NCI-H82 (cell line): ENCODE measurements around the gene CITED4.
"Not testable (repeated sequence)": the region's sequence is repeated elsewhere in the genome, so short reads cannot be mapped to it uniquely, and the experiment has no call there.

Experiments
- DNase-seq: peaks from one replicate; lab custom pipeline; 2025; lab: John Stamatoyannopoulos, UW

CITED4 gene, protein sequence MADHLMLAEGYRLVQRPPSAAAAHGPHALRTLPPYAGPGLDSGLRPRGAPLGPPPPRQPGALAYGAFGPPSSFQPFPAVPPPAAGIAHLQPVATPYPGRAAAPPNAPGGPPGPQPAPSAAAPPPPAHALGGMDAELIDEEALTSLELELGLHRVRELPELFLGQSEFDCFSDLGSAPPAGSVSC

GRCh38 chr1:40862008-40862863 lies at the start of gene CITED4:
CITED4 (minus strand) TSS chr1:40862363; CDS start chr1:40862127, 236 bp downstream.
- peak; percentile 97 for DNase-seq

DNA sequence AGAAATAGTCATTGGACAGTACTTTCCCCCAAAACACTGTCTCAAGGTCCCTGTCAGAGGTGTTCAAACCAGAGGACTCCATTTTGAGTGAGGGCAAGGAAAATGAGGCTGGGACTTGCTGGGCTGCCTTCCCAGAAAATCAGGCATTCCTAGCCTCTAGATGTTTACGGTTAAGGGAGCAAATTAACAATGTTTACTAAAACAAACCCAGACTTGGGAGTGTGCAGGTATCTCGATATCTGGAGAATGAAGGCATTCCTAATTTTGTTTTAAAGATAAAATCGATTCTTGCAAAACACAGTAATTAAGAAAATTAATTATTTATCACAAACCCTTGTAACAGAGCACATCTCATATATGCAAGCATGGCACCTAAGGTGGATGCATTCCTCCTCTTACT lies 48.9 kb upstream of the CITED4 start:
- DNase-seq = no peak

DNA sequence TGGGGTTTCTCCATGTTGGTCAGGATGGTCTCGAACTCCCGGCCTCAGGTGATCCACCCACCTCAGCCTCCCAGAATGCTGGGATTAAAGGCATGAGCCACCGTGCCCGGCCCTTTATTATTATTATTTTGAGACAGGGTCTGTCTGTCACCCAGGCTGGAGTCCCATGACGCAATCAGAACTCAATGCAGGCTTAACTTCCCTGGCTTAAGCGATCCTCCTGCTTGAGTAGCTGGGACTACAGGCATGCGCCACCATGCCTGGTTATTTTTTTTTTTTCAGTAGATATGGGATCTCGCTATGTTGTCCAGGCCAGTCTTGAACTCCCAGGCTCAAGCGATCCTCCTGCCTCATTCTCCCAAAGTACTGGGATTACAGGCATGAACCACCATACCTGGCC lies 47.1 kb upstream of the CITED4 start:
- no peak for DNase-seq

GRCh38 chr1:40908350-40908749 lies 46.2 kb upstream of the CITED4 start:
- no peak for DNase-seq

GRCh38 chr1:40907899-40908298 lies 45.7 kb upstream of the CITED4 start:
- DNase-seq = no peak

DNA sequence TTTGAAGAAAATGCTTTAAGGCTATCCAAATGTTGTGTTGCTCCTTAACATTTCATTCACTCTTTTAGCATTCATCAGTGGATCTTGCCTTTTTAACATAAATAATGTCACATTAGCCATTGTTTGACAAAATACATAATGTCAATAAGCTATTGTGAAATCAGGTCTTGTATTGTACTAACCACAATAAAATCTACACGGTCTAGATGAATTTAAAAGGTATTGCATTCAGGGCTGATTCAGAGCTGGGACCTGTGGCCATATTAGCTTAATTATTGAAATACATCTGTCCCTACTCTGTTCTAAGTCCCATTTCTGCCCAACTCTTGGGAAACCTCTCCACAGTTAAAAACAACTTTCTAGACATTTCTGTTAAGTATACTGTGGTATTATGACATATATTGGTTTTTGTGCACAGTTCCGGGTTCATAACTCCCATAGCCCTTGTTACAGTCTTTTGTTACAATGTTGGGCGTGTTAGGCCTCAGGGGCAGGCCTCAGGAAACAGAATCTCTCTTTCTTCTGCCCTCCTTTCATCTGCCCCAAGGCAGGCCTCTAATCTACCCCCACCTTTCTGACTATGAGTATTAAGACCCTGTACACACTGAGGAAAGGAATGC lies 44.7 kb upstream of the CITED4 start:
- no peak for DNase-seq

- DNase-seq = no peak
Observed at GRCh38 chr1:40905061-40905460, 42.9 kb upstream of the CITED4 start.

GRCh38 chr1:40903106-40903505 lies 40.9 kb upstream of the CITED4 start:
- no peak for DNase-seq

DNA sequence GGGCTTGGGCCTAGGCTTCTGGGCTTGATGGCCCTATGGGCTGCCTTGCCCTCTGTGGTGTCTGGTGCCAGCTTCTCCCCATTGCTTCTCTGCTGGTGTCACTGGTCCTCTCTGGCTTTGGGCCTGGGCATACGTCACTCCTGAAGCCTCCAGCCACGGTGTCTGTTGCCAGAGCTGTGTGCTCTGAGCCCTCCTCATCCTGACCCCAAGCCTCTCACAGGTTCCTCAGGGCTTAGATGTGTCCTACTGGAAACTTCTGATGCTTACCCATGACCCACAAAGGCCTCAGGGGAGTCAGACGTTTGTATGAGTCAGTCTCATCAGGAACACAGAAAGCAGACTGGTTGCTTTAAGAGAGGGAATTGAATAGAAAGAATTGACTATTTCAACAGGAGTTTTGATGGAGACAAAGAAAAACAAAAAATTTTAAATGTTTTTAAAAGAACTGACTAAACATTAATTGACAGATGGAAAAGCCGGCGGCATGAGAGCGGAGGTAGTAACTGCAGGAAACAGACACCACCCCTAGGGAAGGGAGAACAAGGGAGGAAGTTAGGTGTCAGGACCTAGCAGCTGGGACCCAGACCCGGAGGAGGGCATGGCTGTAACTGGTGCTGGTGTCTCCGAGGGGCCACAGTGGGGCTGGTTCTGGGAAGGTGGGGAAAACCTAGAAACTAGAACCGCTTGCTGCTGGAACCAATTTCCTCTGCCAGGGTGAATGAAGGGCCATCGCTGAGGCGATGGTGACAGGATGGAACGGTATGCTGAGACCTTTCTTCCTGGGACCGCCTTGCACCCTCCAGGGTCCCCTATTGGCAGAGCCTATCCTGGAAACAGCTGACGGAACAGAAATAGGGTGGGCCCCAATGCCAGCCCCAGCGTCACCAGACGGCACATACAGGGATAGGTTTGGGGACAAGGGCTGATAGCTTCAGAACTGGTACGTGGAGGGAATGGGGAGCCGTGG lies 40.0 kb upstream of the CITED4 start:
- DNase-seq = no peak

GRCh38 chr1:40899230-40899870 lies 37.2 kb upstream of the CITED4 start:
- no peak for DNase-seq

- DNase-seq = no peak
Observed at GRCh38 chr1:40898431-40898901, 36.3 kb upstream of the CITED4 start.

GRCh38 chr1:40897513-40897912 lies 35.4 kb upstream of the CITED4 start:
- peak; percentile 18 for DNase-seq

- DNase-seq = no peak
Observed at GRCh38 chr1:40896482-40896881, 34.3 kb upstream of the CITED4 start.

GRCh38 chr1:40895601-40896000 lies 33.4 kb upstream of the CITED4 start:
- no peak for DNase-seq

DNA sequence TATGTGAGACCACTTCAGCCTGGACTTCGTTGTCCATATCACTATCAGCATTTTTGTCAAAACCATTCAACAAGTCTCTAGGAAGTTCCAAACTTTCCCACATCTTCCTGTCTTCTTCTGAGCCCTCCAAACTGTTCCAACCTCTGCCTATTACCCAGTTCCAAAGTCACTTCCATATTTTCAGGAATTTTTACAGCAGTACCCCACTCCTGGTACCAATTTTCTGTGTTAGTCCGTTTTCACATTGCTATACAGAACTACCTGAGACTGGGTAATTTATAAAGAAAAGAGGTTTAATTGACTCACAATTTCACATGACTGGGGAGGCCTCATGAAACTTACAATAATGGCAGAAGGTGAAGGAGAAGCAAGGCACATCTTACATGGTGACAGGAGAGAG lies 32.7 kb upstream of the CITED4 start:
- not testable (repeated sequence) for DNase-seq

- DNase-seq = no peak
Observed at GRCh38 chr1:40894455-40894854, 32.3 kb upstream of the CITED4 start.

- DNase-seq = no peak
Observed at GRCh38 chr1:40893946-40894345, 31.8 kb upstream of the CITED4 start.

GRCh38 chr1:40892354-40892753 lies 30.2 kb upstream of the CITED4 start:
- DNase-seq = no peak

GRCh38 chr1:40890771-40891170 lies 28.6 kb upstream of the CITED4 start:
- no peak for DNase-seq

- no peak for DNase-seq
Observed at GRCh38 chr1:40887652-40888051, 25.5 kb upstream of the CITED4 start.

GRCh38 chr1:40887012-40887378 lies 24.8 kb upstream of the CITED4 start:
- DNase-seq = no peak
